PFSK-1 (cell line): ENCODE data around the gene TECTA.

Experiments
- FOXP2 ChIP-seq: optimal IDR thresholded peaks from 2 replicates; pipeline ENCODE3; 2011; ENCODE audit warnings: borderline replicate concordance, control low read depth, inconsistent platforms; ENCODE audit not compliant: insufficient read depth; ENCODE audit errors: extremely low read length, extremely low read depth
- POLR2AphosphoS5 ChIP-seq: IDR thresholded peaks from 2 replicates; pipeline ENCODE4 v1.6.1; 2012; ENCODE audit warnings: low read depth, mild to moderate bottlenecking, control low read depth, low read length, moderate library complexity
- REST ChIP-seq, 2 experiments: IDR thresholded peaks; 2 replicates each; pipeline versions ENCODE4 v1.6.1 to v1.8.0; 2011 to 2012; ENCODE audit warnings: low read depth in 2 of 2, low read length in 2 of 2, control low read depth in 1 of 2, inconsistent platforms in 1 of 2, mild to moderate bottlenecking in 1 of 2, moderate library complexity in 1 of 2; ENCODE audit not compliant: insufficient read depth in 1 of 2
- SIN3A ChIP-seq: IDR thresholded peaks from 2 replicates; pipeline ENCODE4 v1.6.1; 2012; ENCODE audit warnings: mild to moderate bottlenecking, low read length, moderate library complexity, borderline replicate concordance; ENCODE audit not compliant: insufficient read depth

GRCh38 chr11:121140369-121140768, 39.3 kb downstream of the TECTA start:
- TF ChIP-seq POLR2AphosphoS5 (no peak), SIN3A (no peak), FOXP2 (no peak), REST (IDR thresholded peaks at IDR 0.05; ENCODE audit: insufficient read depth in 1 of 2, low read depth in 2 of 2, low read length in 2 of 2) (no peak)
